ENCODE measurements around the gene SNTG2.
"Not testable (repeated sequence)": the region's sequence is repeated elsewhere in the genome, so short reads cannot be mapped to it uniquely, and the experiment has no call there.

The SNTG2 gene

DNA sequence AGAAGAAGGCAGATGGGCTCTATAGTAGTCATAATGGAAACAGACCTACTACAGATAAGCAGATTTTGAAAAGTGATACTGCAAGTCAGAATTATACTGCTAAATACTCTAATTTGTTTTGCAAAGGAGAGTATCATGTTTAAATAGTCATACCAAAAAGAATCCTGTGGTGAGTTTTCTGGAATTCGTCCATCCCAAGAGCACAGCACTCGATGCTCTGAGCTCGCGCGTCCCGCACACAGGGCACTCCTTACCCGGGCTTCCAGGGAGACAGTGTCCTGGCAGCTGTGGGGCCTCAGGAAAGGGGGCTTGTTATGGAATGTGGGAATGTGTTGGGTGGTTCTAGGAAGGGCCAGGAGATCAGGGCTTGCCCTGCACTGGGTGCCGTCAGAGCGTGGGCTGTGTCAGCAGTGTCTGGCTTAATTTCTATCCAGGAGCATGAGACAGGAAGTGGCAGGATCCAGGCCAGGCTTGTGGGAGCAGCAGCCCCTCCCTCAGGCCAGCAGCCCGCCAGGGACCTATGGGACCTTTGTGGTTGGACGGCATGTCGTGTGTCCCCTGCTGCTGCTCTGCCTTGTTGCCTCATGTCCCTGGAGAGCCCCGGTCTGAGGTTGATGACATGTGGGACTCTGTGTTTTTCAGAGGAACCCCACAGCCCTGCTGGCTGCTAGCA is 269.4 kb downstream of the SNTG2 start:
- no peaks in the 10 kb centered on the region for H3K27me3 ChIP-seq (ENCODE audit: control insufficient read depth in 2 of 2, insufficient read depth in 2 of 2, low read length in 2 of 2)
- no peaks in the 10 kb centered on the region for H3K9me3 ChIP-seq (ENCODE audit: control insufficient read depth in 2 of 2, low read length in 2 of 2)
- H3K4me1 ChIP-seq (ENCODE audit: control insufficient read depth in 2 of 2, insufficient read depth in 2 of 2, low read length in 2 of 2), result no peaks in the 10 kb centered on the region
- H3K27ac ChIP-seq (ENCODE audit: low read depth in 2 of 2, low read length in 2 of 2), result no peak overlapping the region
- no peak overlapping the region for H3K9ac ChIP-seq (ENCODE audit: low read depth in 1 of 2, low read length in 2 of 2)
- no peaks in the 10 kb centered on the region for H3K36me3 ChIP-seq (ENCODE audit: control insufficient read depth in 2 of 2, insufficient read depth in 2 of 2, low read length in 2 of 2)
- no peak overlapping the region for H3K4me3 ChIP-seq (ENCODE audit: low read length in 2 of 2)

DNA sequence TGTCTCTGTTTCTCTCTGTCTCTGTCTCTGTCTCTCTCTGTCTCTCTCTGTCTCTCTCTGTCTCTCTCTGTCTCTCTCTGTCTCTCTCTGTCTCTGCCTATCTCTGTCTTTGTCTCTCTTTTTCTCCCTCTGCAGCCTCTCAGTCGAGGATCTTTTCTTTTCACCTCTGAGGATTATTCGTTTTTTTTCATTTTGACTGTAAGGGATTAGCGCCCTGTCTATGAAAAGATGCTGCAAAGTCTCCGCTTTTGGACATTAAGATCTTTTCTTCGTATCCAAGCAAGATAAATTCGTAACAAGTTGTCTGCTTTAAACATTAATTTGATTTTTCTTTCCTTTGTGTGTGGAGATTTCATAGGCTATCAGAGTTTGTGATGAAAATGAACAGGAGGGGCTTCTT is 271.4 kb downstream of the SNTG2 start:
- H3K4me3 ChIP-seq (ENCODE audit: low read length in 2 of 2), result no peak overlapping the region
- no peaks in the 10 kb centered on the region for H3K9me3 ChIP-seq (ENCODE audit: control insufficient read depth in 2 of 2, low read length in 2 of 2)
- no peaks in the 10 kb centered on the region for H3K4me1 ChIP-seq (ENCODE audit: control insufficient read depth in 2 of 2, insufficient read depth in 2 of 2, low read length in 2 of 2)
- no peak overlapping the region for H3K27ac ChIP-seq (ENCODE audit: low read depth in 2 of 2, low read length in 2 of 2)
- H3K9ac ChIP-seq (ENCODE audit: low read depth in 1 of 2, low read length in 2 of 2), result no peak overlapping the region
- no peaks in the 10 kb centered on the region for H3K27me3 ChIP-seq (ENCODE audit: control insufficient read depth in 2 of 2, insufficient read depth in 2 of 2, low read length in 2 of 2)
- H3K36me3 ChIP-seq (ENCODE audit: control insufficient read depth in 2 of 2, insufficient read depth in 2 of 2, low read length in 2 of 2), result no peaks in the 10 kb centered on the region

DNA sequence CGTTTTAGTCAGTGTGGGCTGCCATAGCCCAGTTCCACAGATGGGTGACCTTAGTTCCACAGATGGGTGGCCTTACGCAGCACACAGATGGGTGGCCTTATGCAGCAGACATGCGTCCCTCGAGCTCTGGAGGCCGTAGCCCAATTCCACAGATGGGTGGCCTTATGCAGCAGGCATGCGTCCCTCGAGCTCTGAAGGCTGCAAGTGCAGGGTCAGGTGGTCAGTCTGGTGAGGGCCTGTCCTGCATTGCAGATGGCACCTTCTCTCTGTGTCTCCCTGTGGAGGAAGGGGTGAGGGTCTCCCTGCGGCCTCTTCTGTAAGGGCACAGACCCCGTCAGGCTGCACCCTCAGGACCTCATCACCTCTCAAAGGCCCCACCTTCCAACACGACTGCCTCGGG is 273.1 kb downstream of the SNTG2 start:
- H3K9me3 ChIP-seq (ENCODE audit: control insufficient read depth in 2 of 2, low read length in 2 of 2), result no peaks in the 10 kb centered on the region
- H3K36me3 ChIP-seq (ENCODE audit: control insufficient read depth in 2 of 2, insufficient read depth in 2 of 2, low read length in 2 of 2), result no peaks in the 10 kb centered on the region
- no peak overlapping the region for H3K4me3 ChIP-seq (ENCODE audit: low read length in 2 of 2)
- no peak overlapping the region for H3K27ac ChIP-seq (ENCODE audit: low read depth in 2 of 2, low read length in 2 of 2)
- H3K4me1 ChIP-seq (ENCODE audit: control insufficient read depth in 2 of 2, insufficient read depth in 2 of 2, low read length in 2 of 2), result no peaks in the 10 kb centered on the region
- no peak overlapping the region for H3K9ac ChIP-seq (ENCODE audit: low read depth in 1 of 2, low read length in 2 of 2)
- no peaks in the 10 kb centered on the region for H3K27me3 ChIP-seq (ENCODE audit: control insufficient read depth in 2 of 2, insufficient read depth in 2 of 2, low read length in 2 of 2)

DNA sequence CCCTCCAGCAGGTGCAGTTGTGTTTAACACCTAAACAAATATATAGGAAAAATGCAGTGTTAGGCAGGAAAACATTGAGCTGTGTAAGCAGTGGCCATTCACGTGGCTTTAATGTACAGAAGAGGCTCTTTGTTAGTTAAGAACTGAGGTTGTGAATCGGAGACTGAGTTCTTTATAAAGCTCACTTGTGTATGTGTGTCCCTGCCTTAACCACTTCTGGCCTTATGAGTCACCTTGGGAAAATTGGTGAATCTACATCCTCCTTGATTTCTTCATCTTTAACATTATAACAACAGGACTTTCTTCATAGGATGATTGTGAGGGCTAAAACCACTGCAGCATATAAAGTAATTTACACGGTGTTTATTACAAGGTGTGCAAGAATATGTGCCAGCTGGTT is 274.3 kb downstream of the SNTG2 start:
- H3K4me3 ChIP-seq (ENCODE audit: low read length in 2 of 2), result no peak overlapping the region
- H3K4me1 ChIP-seq (ENCODE audit: control insufficient read depth in 2 of 2, insufficient read depth in 2 of 2, low read length in 2 of 2), result no peaks in the 10 kb centered on the region
- no peak overlapping the region for H3K27ac ChIP-seq (ENCODE audit: low read depth in 2 of 2, low read length in 2 of 2)
- H3K27me3 ChIP-seq (ENCODE audit: control insufficient read depth in 2 of 2, insufficient read depth in 2 of 2, low read length in 2 of 2), result no peaks in the 10 kb centered on the region
- no peak overlapping the region for H3K9ac ChIP-seq (ENCODE audit: low read depth in 1 of 2, low read length in 2 of 2)
- no peaks in the 10 kb centered on the region for H3K36me3 ChIP-seq (ENCODE audit: control insufficient read depth in 2 of 2, insufficient read depth in 2 of 2, low read length in 2 of 2)
- H3K9me3 ChIP-seq (ENCODE audit: control insufficient read depth in 2 of 2, low read length in 2 of 2), result no peaks in the 10 kb centered on the region

DNA sequence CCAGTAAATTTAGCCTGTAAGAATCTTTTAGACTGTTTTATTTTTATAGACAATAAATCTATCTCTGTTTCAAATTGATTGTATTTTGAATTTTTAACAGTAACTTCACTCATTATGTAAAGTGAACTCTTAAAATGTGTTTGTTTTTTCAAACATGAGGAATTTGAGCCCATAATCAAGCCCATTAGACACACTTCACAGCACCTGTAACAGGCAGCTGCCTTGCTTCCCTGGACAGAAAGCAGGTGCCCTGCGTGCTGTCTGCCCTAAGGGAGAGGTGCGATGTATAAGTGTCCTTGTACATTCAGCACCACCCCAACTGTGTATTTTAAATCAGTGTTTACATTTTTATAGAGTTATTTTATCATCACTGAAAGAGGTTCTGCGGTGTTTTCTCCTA is 276.1 kb downstream of the SNTG2 start:
- Histone ChIP-seq H3K36me3 (ENCODE audit: control insufficient read depth in 2 of 2, insufficient read depth in 2 of 2, low read length in 2 of 2) (no peaks in the 10 kb centered on the region), H3K4me1 (ENCODE audit: control insufficient read depth in 2 of 2, insufficient read depth in 2 of 2, low read length in 2 of 2) (no peaks in the 10 kb centered on the region), H3K4me3 (ENCODE audit: low read length in 2 of 2) (no peak overlapping the region), H3K27me3 (ENCODE audit: control insufficient read depth in 2 of 2, insufficient read depth in 2 of 2, low read length in 2 of 2) (no peaks in the 10 kb centered on the region), H3K9ac (ENCODE audit: low read depth in 1 of 2, low read length in 2 of 2) (no peak overlapping the region), H3K9me3 (ENCODE audit: control insufficient read depth in 2 of 2, low read length in 2 of 2) (no peaks in the 10 kb centered on the region), H3K27ac (ENCODE audit: low read depth in 2 of 2, low read length in 2 of 2) (no peak overlapping the region)

DNA sequence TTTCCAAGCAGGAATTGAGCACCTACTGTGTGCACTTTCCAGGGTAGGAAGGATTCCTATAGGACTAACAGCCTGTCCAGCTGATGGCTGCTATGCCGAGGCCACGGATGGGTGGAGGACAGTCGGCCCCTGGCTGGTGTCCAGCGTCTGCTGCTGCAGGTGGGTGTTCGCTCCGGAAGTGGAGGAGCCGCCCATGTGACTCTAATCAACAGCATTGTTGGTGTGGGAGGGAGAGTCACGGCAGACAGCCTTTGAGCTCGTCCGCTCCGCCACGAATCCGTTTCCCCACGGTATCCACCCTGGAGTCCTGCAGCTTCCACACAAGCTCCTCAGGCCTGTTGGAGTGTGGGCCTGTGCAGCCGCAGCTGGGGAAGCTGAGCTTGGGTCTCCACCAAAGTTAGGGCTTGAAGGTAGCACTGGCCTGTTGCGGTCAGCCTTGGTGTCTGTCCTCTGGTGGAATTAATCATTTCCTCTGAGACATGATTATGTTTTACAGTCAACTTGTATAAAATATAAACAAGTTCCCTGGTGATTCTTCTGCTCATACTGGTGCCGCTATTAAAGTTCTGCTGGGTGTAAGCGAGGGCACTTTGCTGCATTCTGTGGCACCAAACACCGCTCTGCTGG is 276.7 kb downstream of the SNTG2 start:
- Histone ChIP-seq H3K36me3 (ENCODE audit: control insufficient read depth in 2 of 2, insufficient read depth in 2 of 2, low read length in 2 of 2) (no peaks in the 10 kb centered on the region), H3K9me3 (ENCODE audit: control insufficient read depth in 2 of 2, low read length in 2 of 2) (no peaks in the 10 kb centered on the region)

DNA sequence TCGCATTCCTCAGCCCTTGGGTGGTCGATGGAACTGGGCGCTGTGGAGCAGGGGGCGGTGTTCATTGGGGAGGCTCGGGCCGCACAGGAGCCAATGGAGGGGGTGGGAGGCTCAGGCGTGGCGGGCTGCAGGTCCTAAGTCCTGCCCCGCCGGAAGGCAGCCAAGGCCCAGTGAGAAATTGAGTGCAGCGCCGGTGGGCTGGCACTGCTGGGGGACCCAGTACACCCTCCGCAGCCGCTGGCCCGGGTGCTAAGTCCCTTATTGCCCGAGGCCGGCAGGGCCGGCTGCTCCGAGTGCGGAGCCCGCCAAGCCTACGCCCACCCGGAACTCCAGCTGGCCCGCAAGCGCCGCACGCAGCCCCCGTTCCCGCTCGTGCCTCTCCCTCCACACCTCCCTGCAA is 278.9 kb downstream of the SNTG2 start:
- not testable (repeated sequence) for H3K27me3 ChIP-seq (ENCODE audit: control insufficient read depth in 2 of 2, insufficient read depth in 2 of 2, low read length in 2 of 2); H3K4me1 ChIP-seq (ENCODE audit: control insufficient read depth in 2 of 2, insufficient read depth in 2 of 2, low read length in 2 of 2); H3K36me3 ChIP-seq (ENCODE audit: control insufficient read depth in 2 of 2, insufficient read depth in 2 of 2, low read length in 2 of 2); H3K4me3 ChIP-seq (ENCODE audit: low read length in 2 of 2); H3K9me3 ChIP-seq (ENCODE audit: control insufficient read depth in 2 of 2, low read length in 2 of 2); H3K9ac ChIP-seq (ENCODE audit: low read depth in 1 of 2, low read length in 2 of 2); H3K27ac ChIP-seq (ENCODE audit: low read depth in 2 of 2, low read length in 2 of 2)

More for the DNA sequence above, 276.7 kb downstream of the SNTG2 start:
- no peak overlapping the region for H3K4me3 ChIP-seq (ENCODE audit: low read length in 2 of 2)
- H3K4me1 ChIP-seq (ENCODE audit: control insufficient read depth in 2 of 2, insufficient read depth in 2 of 2, low read length in 2 of 2), result no peaks in the 10 kb centered on the region
- H3K27me3 ChIP-seq (ENCODE audit: control insufficient read depth in 2 of 2, insufficient read depth in 2 of 2, low read length in 2 of 2), result no peaks in the 10 kb centered on the region
- H3K9ac ChIP-seq (ENCODE audit: low read depth in 1 of 2, low read length in 2 of 2), result no peak overlapping the region
- H3K27ac ChIP-seq (ENCODE audit: low read depth in 2 of 2, low read length in 2 of 2), result no peak overlapping the region

DNA sequence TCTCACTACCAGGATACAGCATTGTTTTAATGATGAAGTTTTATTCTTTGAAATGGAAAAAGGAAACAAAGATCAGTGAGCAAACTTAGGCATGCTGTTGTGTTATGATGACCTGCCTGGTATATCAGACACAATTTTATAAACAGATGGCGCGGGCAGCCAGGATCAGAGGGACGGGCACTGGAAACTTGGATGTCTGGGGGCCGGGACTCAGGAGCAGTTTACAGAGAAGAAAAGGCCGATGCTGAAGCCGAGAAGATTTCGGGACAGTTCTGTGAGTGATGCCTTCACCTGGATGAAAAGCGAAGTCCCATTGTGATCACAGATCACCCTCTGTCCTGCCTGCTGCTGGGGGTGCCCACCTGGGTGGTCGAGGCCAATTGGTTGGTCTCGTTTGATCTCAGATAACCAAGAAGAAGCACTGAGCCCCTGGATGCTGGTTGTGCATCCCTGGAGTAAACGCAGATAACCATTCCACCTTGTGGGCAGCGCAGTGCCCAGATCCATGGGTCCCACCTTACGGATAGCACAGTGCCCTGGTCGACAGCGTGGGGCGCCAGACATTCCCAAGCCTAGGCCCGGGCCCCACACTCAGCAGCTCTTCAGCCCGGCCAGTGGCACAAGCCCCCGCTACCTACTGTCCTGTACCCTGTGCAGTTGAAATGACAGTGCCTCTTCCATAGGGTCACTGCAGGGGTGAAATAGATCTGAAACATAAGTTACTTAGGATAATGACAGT is 279.7 kb downstream of the SNTG2 start:
- H3K36me3 ChIP-seq (ENCODE audit: control insufficient read depth in 2 of 2, insufficient read depth in 2 of 2, low read length in 2 of 2), result no peaks in the 10 kb centered on the region
- H3K4me1 ChIP-seq (ENCODE audit: control insufficient read depth in 2 of 2, insufficient read depth in 2 of 2, low read length in 2 of 2), result no peaks in the 10 kb centered on the region
- no peaks in the 10 kb centered on the region for H3K27me3 ChIP-seq (ENCODE audit: control insufficient read depth in 2 of 2, insufficient read depth in 2 of 2, low read length in 2 of 2)
- no peaks in the 10 kb centered on the region for H3K9me3 ChIP-seq (ENCODE audit: control insufficient read depth in 2 of 2, low read length in 2 of 2)
- H3K27ac ChIP-seq (ENCODE audit: low read depth in 2 of 2, low read length in 2 of 2), result no peak overlapping the region
- H3K9ac ChIP-seq (ENCODE audit: low read depth in 1 of 2, low read length in 2 of 2), result no peak overlapping the region
- H3K4me3 ChIP-seq (ENCODE audit: low read length in 2 of 2), result no peak overlapping the region

DNA sequence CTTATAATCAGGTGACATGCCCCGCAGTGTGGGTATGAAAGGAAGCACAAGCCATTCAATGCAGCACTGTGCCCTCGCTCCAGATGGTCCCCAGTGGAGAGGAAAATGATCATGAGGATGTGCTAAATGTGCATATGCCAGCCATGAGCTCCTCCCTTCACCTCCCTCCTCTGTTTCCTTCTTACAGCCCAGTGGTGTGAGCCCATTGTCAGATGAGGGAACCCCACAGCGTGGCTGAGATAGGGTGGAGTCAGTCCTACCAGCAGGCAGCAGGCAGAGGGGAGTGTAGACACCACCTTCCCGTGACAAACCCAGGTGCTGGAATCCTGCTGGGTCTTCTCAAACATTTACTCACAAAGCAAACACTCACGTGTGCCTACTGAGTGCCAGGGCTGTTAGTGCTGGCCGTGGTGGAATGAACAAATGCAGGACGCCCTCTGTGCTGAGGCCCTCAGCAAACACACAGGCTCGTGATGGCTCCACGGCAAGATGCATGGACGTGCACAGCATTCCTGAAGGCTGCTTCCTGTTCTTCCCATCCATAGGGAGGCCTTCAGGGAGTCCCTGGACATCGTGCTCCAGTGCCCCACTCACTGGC is 280.9 kb downstream of the SNTG2 start:
- H3K27me3 ChIP-seq (ENCODE audit: control insufficient read depth in 2 of 2, insufficient read depth in 2 of 2, low read length in 2 of 2), result no peaks in the 10 kb centered on the region
- H3K9ac ChIP-seq (ENCODE audit: low read depth in 1 of 2, low read length in 2 of 2), result no peak overlapping the region
- H3K36me3 ChIP-seq (ENCODE audit: control insufficient read depth in 2 of 2, insufficient read depth in 2 of 2, low read length in 2 of 2), result no peaks in the 10 kb centered on the region
- no peak overlapping the region for H3K4me3 ChIP-seq (ENCODE audit: low read length in 2 of 2)
- no peaks in the 10 kb centered on the region for H3K9me3 ChIP-seq (ENCODE audit: control insufficient read depth in 2 of 2, low read length in 2 of 2)
- no peaks in the 10 kb centered on the region for H3K4me1 ChIP-seq (ENCODE audit: control insufficient read depth in 2 of 2, insufficient read depth in 2 of 2, low read length in 2 of 2)
- H3K27ac ChIP-seq (ENCODE audit: low read depth in 2 of 2, low read length in 2 of 2), result no peak overlapping the region

DNA sequence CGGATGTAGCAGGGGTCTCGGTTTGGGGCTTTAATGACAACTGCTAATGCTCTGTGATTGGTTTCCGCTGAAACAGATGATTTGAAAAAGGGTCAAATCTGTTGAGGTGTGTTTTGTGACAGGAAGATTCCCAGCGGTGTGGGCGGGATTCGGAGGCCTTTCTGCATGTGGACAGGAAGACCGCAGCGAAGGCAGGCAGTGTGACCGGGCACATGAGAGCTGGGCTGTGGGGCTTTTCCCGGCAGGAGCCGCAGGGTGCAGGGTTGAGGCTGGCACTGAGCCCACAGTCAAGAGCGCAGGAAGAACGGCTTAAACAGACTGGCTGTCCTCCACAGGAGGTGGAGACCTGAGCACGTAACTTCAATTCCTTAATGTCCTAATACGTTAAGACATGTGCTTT is 282.6 kb downstream of the SNTG2 start:
- Histone ChIP-seq H3K9ac (ENCODE audit: low read depth in 1 of 2, low read length in 2 of 2) (no peak overlapping the region), H3K27me3 (ENCODE audit: control insufficient read depth in 2 of 2, insufficient read depth in 2 of 2, low read length in 2 of 2) (no peaks in the 10 kb centered on the region), H3K36me3 (ENCODE audit: control insufficient read depth in 2 of 2, insufficient read depth in 2 of 2, low read length in 2 of 2) (no peaks in the 10 kb centered on the region), H3K27ac (ENCODE audit: low read depth in 2 of 2, low read length in 2 of 2) (no peak overlapping the region), H3K4me1 (ENCODE audit: control insufficient read depth in 2 of 2, insufficient read depth in 2 of 2, low read length in 2 of 2) (no peaks in the 10 kb centered on the region), H3K4me3 (ENCODE audit: low read length in 2 of 2) (no peak overlapping the region), H3K9me3 (ENCODE audit: control insufficient read depth in 2 of 2, low read length in 2 of 2) (no peaks in the 10 kb centered on the region)
